Measurements from ENCODE around the gene RBM6. TPM values are rescaled to one million over a fixed set of nuclear protein-coding genes. Genes with fewer than 3 reads are reported as not detected.
"Not testable (repeated sequence)": the region's sequence is repeated elsewhere in the genome, so short reads cannot be mapped to it uniquely, and the experiment has no call there.

Gene RBM6
- total RNA-seq, 1 experiment from 2014 or later: 74.1 TPM

DNA sequence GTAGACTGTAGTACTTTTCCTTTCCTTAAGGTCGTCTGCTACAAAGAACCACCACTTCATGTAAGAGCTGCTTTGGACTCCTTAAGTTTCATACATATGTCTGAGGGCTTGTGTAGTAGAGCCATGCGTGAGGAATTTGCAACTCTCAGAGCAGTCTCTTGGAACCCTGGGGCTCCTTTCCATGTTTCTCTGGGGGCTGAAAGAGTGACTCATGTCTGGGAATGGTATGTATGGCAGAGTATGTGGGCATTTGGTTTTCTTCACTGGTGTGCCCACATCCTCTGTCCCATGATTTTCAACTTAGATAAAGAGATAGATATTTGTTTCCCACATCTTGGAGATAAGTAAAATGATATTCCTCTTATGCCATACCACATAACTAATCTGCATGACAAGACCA lies 128.2 kb downstream of the RBM6 start:
- peaks cover 4% of the 10 kb centered on the region; the same call in 1 of the 2 replicates for H3K36me3 ChIP-seq (ENCODE audit: control insufficient read depth, insufficient read depth, low read length)
- H3K4me1 Mint-ChIP-seq (ENCODE audit: low read depth, unreplicated experiment): no peaks in the 10 kb centered on the region
- no peak for DNase-seq
- H3K27ac Mint-ChIP-seq (ENCODE audit: unreplicated experiment): no peak overlapping the region
- H3K4me1 ChIP-seq: no peaks in the 10 kb centered on the region
- no peaks in the 10 kb centered on the region for H3K9me3 ChIP-seq
- TF ChIP-seq, protein P1, sequence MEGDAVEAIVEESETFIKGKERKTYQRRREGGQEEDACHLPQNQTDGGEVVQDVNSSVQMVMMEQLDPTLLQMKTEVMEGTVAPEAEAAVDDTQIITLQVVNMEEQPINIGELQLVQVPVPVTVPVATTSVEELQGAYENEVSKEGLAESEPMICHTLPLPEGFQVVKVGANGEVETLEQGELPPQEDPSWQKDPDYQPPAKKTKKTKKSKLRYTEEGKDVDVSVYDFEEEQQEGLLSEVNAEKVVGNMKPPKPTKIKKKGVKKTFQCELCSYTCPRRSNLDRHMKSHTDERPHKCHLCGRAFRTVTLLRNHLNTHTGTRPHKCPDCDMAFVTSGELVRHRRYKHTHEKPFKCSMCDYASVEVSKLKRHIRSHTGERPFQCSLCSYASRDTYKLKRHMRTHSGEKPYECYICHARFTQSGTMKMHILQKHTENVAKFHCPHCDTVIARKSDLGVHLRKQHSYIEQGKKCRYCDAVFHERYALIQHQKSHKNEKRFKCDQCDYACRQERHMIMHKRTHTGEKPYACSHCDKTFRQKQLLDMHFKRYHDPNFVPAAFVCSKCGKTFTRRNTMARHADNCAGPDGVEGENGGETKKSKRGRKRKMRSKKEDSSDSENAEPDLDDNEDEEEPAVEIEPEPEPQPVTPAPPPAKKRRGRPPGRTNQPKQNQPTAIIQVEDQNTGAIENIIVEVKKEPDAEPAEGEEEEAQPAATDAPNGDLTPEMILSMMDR (IDR thresholded peaks at IDR 0.05; ENCODE audit: insufficient read depth in 1 of 2, low read depth in 1 of 2, low read length in 1 of 2, severe bottlenecking in 1 of 2, unreplicated experiment in 1 of 2): no peak
- no peak overlapping the region for H3K4me3 ChIP-seq (ENCODE audit: low read depth, low read length)
- H3K4me3 Mint-ChIP-seq (ENCODE audit: unreplicated experiment): no peak overlapping the region
- H3K36me3 Mint-ChIP-seq (ENCODE audit: insufficient read depth, unreplicated experiment): peaks cover 83% of the 10 kb centered on the region
- H3K27me3 ChIP-seq (replicated peaks; ENCODE audit: control insufficient read depth, insufficient read depth, low read length): no peaks in the 10 kb centered on the region
- H3K27me3 Mint-ChIP-seq (ENCODE audit: insufficient read depth, unreplicated experiment): no peaks in the 10 kb centered on the region
- BruUV-seq (replicated peaks): no TSS peak
- POLR2A ChIA-PET: no interaction called here
- H3K9me3 Mint-ChIP-seq (ENCODE audit: unreplicated experiment): no peaks in the 10 kb centered on the region
- CTCF ChIA-PET: no interaction called here
- intact Hi-C loops (cut with micrococcal nuclease; ENCODE audit: unreplicated experiment): no loop called here

DNA sequence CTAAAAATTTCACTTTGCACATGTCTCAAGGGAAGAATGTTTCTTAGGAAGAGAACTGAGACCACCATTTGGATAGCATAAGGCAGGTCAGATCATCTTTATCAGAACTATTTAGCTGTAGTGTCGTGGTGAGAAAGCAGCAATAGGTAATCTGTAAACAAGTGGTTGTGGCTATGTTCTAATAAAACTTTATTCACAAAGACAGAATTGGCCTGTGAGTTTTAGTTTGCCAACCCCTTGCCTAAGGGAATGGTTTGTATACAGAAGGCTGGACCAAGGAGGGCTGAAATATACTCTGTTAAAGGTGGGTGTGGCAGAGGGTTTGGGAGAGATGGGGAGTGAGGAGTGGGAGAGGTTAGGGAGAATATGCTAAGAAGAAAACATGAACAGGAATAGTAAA lies 138.1 kb downstream of the RBM6 start:
- CTCF ChIA-PET: no interaction called here
- H3K27ac Mint-ChIP-seq (ENCODE audit: unreplicated experiment): no peak overlapping the region
- intact Hi-C loops (cut with micrococcal nuclease; ENCODE audit: unreplicated experiment): no loop called here

DNA sequence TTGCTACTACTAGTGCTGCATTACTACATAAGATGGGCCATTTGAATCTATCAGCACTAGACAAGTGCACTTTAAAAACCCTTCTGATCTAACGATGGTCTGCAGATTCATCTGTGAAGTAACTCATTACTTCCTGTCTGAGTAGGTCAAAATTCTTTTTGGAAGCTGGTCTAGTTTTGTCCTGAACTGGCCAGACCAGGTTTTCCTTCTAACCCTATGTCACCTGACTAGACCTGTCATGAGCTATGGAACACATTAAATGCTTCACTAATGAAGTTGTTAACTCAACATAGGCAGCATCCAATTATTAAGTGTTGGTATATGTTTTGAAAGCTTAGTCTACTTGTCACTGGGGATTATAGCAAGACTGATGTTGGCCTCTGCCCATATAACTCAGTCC lies 138.7 kb downstream of the RBM6 start:
- Mint-ChIP-seq H3K27me3 (ENCODE audit: insufficient read depth, unreplicated experiment) (no peaks in the 10 kb centered on the region), H3K4me3 (ENCODE audit: unreplicated experiment) (no peak overlapping the region), H3K27ac (ENCODE audit: unreplicated experiment) (no peak overlapping the region), H3K36me3 (ENCODE audit: insufficient read depth, unreplicated experiment) (peaks cover 41% of the 10 kb centered on the region), H3K9me3 (ENCODE audit: unreplicated experiment) (no peaks in the 10 kb centered on the region), H3K4me1 (ENCODE audit: low read depth, unreplicated experiment) (peaks cover 7% of the 10 kb centered on the region)
- Histone ChIP-seq H3K4me3 (ENCODE audit: low read depth, low read length) (no peak overlapping the region), H3K27me3 (replicated peaks; ENCODE audit: control insufficient read depth, insufficient read depth, low read length) (no peaks in the 10 kb centered on the region), H3K4me1 (peaks cover 6% of the 10 kb centered on the region), H3K36me3 (ENCODE audit: control insufficient read depth, insufficient read depth, low read length) (no peaks in the 10 kb centered on the region; the same call in 1 of the 2 replicates), H3K9me3 (no peaks in the 10 kb centered on the region)
- POLR2A ChIA-PET: no interaction called here
- no TSS peak for BruUV-seq (replicated peaks)
- CTCF ChIA-PET: no interaction called here
- no peak for DNase-seq
- intact Hi-C loops (cut with micrococcal nuclease; ENCODE audit: unreplicated experiment): no loop called here
- TF ChIP-seq, protein P1 (IDR thresholded peaks at IDR 0.05; ENCODE audit: insufficient read depth in 1 of 2, low read depth in 1 of 2, low read length in 1 of 2, severe bottlenecking in 1 of 2, unreplicated experiment in 1 of 2): no peak

More for the DNA sequence above, 138.1 kb downstream of the RBM6 start:
- Mint-ChIP-seq H3K36me3 (ENCODE audit: insufficient read depth, unreplicated experiment) (peaks cover 47% of the 10 kb centered on the region), H3K27me3 (ENCODE audit: insufficient read depth, unreplicated experiment) (no peaks in the 10 kb centered on the region), H3K4me3 (ENCODE audit: unreplicated experiment) (no peak overlapping the region), H3K4me1 (ENCODE audit: low read depth, unreplicated experiment) (peaks cover 7% of the 10 kb centered on the region), H3K9me3 (ENCODE audit: unreplicated experiment) (no peaks in the 10 kb centered on the region)
- no peak for DNase-seq
- no TSS peak for BruUV-seq (replicated peaks)
- Histone ChIP-seq H3K9me3 (no peaks in the 10 kb centered on the region), H3K27me3 (replicated peaks; ENCODE audit: control insufficient read depth, insufficient read depth, low read length) (no peaks in the 10 kb centered on the region), H3K4me1 (peaks cover 6% of the 10 kb centered on the region), H3K4me3 (ENCODE audit: low read depth, low read length) (no peak overlapping the region), H3K36me3 (ENCODE audit: control insufficient read depth, insufficient read depth, low read length) (no peaks in the 10 kb centered on the region; the same call in 1 of the 2 replicates)
- TF ChIP-seq, protein P1 (IDR thresholded peaks at IDR 0.05; ENCODE audit: insufficient read depth in 1 of 2, low read depth in 1 of 2, low read length in 1 of 2, severe bottlenecking in 1 of 2, unreplicated experiment in 1 of 2): no peak
- POLR2A ChIA-PET: no interaction called here

DNA sequence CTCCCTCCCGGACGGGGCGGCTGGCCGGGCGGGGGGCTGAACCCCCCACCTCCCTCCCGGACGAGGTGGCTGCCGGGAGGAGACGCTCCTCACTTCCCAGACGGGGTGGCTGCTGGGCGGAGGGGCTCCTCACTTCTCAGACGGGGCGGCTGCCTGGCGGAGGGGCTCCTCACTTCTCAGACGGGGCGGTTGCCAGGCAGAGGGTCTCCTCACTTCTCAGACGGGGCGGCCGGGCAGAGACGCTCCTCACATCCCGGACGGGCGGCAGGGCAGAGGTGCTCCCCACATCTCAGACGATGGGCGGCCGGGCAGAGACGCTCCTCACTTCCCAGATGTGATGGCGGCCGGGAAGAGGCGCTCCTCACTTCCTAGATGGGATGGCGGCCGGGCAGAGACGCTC lies 145.0 kb downstream of the RBM6 start:
- H3K27me3 Mint-ChIP-seq (ENCODE audit: insufficient read depth, unreplicated experiment); BruUV-seq (replicated peaks); H3K4me3 ChIP-seq (ENCODE audit: low read depth, low read length); H3K27me3 ChIP-seq (replicated peaks; ENCODE audit: control insufficient read depth, insufficient read depth, low read length); H3K4me3 Mint-ChIP-seq (ENCODE audit: unreplicated experiment); H3K9me3 ChIP-seq; H3K9me3 Mint-ChIP-seq (ENCODE audit: unreplicated experiment); DNase-seq; H3K4me1 ChIP-seq; CTCF ChIA-PET; H3K27ac Mint-ChIP-seq (ENCODE audit: unreplicated experiment); POLR2A ChIA-PET; H3K36me3 ChIP-seq (ENCODE audit: control insufficient read depth, insufficient read depth, low read length); H3K4me1 Mint-ChIP-seq (ENCODE audit: low read depth, unreplicated experiment): not testable (repeated sequence)
- H3K36me3 Mint-ChIP-seq (ENCODE audit: insufficient read depth, unreplicated experiment): peaks cover 12% of the 10 kb centered on the region
- intact Hi-C loops (cut with micrococcal nuclease; ENCODE audit: unreplicated experiment): loop anchor here (5.0 kb wide), 1 partner anchor 143 kb away; the partner anchor contains the start of gene RBM6

All from Caco-2 (cell line).